KBM-7 (cell line): Measurements from ENCODE around the gene NAE1.
"Not testable (repeated sequence)": the region's sequence is repeated elsewhere in the genome, so short reads cannot be mapped to it uniquely, and the experiment has no call there.

ENCODE experiments used
- DNase-seq: peaks from one replicate; pipeline ENCODE4 v3.0.0-alpha.2; 2015
- in situ Hi-C: fragments of 300-500 bp; cut with MboI; formaldehyde crosslinking; loops from 2 replicates; pipeline ENCODE4 v1.14.3; 2020; ENCODE audit warnings: low sequenced_read_pairs, low pct_unique_long_range_greater_than_20kb, mixed read lengths

The NAE1 gene

GRCh38 chr16:66832661-66833305 is 2.0 kb upstream of the NAE1 start:
- DNase-seq = no peak
- in situ Hi-C loops = no loop called here

DNA sequence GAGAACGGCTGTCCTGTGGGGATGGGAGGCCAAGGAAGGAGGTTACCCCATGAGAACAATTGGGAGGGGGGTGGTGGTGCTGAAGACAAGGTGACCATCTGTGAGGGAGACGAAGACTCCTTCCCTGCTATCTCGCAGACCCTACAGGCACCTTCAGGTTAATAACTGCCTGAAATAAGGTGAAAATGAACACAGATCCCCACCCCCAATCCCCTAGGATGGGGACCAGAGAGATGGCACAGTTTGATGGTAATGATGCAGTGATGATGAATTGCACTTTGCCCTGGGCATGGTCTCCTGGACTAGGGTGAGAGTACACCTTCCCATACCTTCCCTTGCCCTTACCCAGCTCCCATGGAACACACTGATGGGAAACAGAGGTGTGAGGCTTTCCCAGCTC is 1.4 kb upstream of the NAE1 start:
- DNase-seq = no peak
- in situ Hi-C loops = no loop called here

DNA sequence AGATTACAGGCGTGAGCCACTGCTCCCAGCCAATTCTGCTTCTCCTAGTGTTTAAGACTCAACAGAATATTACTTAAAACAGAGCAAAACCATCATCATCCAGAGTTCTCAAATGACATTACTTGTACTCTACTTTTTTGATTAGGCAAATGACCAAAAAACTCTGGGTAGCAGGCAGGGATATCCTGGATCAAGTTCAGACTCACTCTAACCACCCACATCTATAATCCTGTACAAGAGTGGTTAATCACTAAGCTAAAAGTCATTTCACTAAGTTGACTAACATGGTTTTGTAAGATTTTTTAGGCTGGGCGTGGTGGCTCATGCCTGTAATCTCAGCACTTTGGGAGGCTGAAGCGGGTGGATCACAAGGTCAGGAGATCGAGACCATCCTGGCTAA is 6.8 kb downstream of the NAE1 start:
- in situ Hi-C loops = no loop called here
- DNase-seq = no peak

DNA sequence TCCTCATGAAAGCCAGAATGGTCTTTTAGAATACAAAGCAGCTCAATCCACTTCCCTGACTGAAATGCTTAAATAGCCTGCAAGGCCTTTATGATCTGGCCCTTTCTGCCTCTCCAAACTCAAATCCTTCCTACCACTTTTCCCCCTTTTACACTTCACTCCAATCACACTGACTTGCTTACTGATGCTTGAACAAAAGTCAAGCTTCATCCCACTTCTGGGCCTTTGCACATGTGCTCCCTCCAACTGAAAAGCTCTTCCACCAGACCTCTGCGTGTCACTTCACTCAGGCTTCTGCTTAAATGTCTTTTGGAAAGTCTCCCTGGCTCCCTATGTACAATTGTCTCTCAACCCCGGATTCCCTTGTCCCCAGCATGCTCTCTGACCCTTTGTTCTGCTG is 16.0 kb downstream of the NAE1 start:
- in situ Hi-C loops = no loop called here
- no peak for DNase-seq

DNA sequence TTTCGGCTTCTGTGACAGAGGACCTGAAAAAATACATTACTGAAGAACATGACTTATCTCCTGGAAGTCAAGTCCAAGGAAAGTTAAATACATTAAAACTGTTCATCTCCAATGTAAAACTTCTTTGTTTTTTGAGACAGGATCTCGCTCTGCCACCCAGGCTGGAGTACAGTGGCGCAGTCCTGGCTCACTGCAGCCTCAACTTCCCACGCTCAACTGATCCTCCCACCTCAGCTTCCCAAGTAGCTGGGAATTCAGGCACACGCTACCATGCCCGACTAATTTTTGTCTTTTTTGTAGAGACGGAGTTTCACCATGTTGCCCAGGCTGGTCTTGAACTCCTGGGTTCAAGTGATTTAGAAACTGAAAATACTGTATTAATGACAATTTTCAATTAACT is 19.7 kb downstream of the NAE1 start:
- in situ Hi-C loops = no loop called here
- no peak for DNase-seq

- DNase-seq = no peak
- in situ Hi-C loops = no loop called here
These were observed 20.4 kb downstream of the NAE1 start for GRCh38 chr16:66810391-66810790.

- no peak for DNase-seq
- in situ Hi-C loops = no loop called here
These were observed 21.0 kb downstream of the NAE1 start for GRCh38 chr16:66809765-66810164.

- in situ Hi-C loops = no loop called here
- DNase-seq = peak; percentile 43
These were observed 28.6 kb downstream of the NAE1 start for GRCh38 chr16:66802159-66802558.

DNA sequence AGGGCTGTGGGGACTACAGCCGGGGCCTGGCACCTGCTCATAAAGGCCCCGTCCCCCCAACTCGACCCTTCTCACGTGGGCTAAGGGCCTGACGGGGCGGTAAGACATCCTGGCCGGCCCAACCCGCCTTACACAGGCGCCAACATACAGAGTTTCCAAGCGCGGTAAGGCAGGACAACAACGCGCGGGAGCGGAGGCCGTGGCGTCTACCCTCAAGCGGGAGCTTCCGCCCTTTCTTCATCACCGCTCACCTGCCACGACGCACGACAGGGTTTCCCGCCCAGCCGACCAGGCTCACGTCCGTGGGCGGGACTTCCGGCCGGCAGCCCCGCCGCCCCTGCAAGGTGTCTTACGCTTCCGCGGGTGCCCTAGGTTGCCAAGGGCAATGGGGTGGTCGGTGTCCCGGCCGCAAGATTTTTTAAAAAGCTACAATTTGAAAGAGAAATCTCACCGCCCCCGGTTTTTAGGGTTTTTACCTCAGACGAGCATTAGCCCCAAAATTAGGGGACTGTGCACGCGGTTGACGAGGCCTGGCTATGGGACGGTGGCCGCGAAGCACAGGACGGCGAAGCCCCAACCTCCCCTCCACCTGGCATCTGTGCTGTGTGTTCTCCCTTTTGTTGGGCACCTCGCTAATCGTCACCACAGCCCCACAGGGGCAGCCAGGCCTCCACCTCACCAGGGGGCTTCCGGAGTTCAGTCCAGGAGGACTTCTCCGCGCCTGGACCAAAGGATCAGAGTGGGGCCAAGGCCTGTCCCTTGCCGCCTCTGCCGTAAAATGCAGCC is 29.3 kb downstream of the NAE1 start, which contains the start of gene TERB1:
Gene TERB1 (minus strand): TSS at position 265 of the 786 bp plus-strand sequence. CDS start 4,786 bp downstream, outside the sequence.
- in situ Hi-C loops = no loop called here
- DNase-seq = no peak

DNA sequence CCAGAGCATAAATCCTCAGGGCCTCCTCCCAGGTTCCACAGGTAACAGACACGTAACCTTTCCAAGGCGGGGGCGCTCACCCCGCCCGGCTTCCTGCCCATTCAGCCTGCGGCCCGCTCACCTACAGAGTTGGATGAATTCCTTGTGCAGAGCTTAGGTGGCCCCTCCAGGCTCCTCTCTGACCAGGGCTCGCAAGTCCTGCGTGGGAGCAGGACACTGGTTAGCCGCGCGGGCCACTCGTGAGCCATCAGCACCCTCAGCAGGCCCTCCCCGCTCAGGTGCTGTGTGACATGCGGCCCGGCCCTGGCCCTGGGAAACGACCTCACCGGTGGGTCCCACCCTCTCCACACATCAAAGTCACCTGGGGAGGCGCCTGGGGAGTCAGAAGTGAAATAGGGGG is 29.9 kb downstream of the NAE1 start:
- no peak for DNase-seq
- in situ Hi-C loops = no loop called here

DNA sequence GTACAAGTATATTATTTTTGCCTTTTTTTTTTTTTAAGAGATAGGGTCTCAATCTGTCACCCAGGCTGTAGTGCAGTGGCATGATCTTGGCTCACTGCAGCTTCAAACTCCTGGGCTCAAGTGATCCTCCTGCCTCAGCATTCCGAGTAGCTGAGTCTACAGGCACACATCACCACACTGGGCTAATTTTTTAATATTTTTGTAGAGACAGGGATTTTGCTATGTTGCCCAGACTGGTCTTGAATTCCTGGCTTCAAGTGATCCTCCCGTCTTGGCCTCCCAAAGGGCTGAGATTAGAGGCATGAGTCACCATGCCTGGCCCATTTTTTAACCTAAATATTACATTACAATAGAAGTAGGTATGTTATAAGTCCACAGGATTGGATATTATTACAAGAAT is 32.6 kb downstream of the NAE1 start:
- DNase-seq = no peak
- in situ Hi-C loops = no loop called here

DNA sequence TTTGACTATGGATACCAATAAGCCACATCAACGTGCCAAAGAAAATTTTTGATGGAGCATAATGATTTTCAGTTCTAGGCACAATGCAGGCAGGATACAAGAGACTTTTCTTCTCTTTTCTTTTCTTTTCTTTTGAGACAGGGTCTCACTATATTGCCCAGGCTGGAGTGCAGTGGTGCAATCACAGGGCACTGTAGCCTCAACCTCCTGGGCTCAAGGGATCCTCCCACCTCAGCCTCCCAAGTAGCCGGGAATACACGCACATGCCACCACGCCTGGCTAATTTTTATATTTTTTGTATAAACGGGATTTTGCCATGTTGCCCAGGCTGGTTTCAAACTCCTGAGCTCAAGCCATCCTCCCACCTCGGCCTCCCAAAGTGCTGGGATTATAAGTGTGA is 36.8 kb downstream of the NAE1 start:
- DNase-seq, in situ Hi-C loops: not testable (repeated sequence)

- in situ Hi-C loops = no loop called here
- DNase-seq = no peak
These were observed 40.5 kb downstream of the NAE1 start for GRCh38 chr16:66790130-66790733.

DNA sequence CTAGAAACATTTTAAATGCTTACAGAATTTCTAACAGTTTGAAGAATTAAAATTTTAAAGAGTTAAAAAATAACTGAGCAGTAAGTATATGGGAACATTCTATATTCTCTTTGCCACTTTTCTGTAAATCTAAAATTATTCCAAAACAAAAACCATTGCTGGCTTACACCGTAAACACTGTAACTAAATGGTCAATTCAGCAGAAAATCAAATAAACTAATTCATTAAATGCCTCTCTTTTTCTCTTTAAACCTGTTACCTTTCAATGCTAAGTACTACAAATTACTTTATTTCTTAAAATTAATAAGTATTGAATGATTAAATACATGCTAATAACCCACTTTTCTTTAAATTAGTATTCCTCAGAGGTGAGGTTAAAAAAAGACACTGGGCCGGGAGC is 43.3 kb downstream of the NAE1 start:
- no peak for DNase-seq
- in situ Hi-C loops = no loop called here

DNA sequence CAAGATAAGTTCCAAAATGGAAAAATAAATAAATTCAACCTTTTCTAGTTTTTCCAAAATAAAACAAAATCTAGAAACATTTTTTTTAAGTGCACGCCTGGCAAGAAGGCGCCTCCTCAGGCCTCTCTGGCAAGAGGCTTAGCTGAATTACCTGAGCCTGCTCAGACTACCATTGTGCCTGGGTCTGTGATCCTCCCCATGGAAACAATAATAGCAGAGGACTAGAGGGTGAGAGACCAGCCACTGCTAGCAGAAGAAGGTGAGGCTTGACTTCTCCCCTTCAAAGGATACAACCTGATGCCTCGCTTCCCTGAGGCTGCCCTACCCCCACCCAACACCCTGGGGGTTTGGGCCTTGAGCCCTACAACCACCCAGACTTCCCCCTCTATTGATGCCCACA is 44.2 kb downstream of the NAE1 start:
- DNase-seq = no peak
- in situ Hi-C loops = no loop called here

DNA sequence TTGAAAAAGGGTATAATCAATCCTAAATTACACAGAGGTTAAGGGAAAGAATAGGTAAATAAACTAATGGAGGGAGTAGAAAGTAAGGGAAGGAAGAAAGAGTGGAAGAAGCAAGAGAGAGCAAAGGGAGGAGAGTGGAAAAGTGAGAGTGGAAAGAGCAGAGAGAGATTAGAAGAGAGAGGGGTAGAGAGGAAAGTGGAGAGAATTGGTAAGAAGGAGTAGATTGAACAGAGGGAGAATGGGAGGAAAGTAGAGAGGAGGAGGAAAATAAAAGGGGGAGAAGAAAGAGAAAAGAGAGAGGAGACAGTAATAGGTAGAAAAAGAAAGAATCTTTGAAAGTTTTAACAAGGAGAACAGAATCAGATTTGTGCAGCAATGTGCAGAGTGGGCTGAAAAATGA is 54.3 kb downstream of the NAE1 start:
- in situ Hi-C loops = no loop called here
- DNase-seq = no peak

- peak; percentile 13 for DNase-seq
- in situ Hi-C loops = no loop called here
These were observed 55.8 kb downstream of the NAE1 start for GRCh38 chr16:66774981-66775380.

GRCh38 chr16:66758086-66758485 is 72.7 kb downstream of the NAE1 start:
- in situ Hi-C loops = no loop called here

DNA sequence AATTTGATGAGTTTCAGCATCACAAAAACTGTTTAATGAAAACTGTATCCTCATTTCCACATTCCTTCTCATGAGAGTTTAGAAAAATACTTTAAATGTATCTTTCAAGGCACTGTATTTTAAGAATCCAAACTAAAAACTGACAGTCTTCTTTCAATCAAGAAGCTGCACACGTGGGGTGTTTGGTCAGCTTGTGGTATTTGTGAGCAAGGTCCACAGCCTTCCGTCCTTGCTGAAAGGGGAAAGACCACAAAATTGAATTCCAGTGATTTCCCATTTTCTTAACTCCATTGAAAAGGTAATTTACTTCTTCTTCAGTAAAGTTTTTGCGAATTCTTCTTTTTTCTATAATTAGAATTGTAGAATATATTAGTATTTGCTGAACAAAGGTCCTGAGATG is 76.0 kb downstream of the NAE1 start:
- DNase-seq = no peak
- in situ Hi-C loops = no loop called here

More at GRCh38 chr16:66758086-66758485, 72.7 kb downstream of the NAE1 start:
- no peak for DNase-seq

GRCh38 chr16:66754211-66754610 is 76.6 kb downstream of the NAE1 start:
- in situ Hi-C loops = no loop called here
- no peak for DNase-seq
